ENCODE measurements around the gene B3GALT6.
A peak's percentile ranks its signal among the peaks of the same experiment; 100 is the strongest.

B3GALT6 gene

GRCh38 chr1:1231400-1232207, 433 bp upstream of the B3GALT6 start, which contains the start of gene SDF4:
Gene SDF4 (minus strand): TSS chr1:1232001. CDS start chr1:1228772, 3,229 bp downstream.
- Histone ChIP-seq H3K9ac (ENCODE audit: insufficient read length) (peak within 1 kb of the TSS; percentile 95), H3K9me3 (ENCODE audit: low read depth, low read length) (no peaks in the 10 kb centered on the region), H3K27ac (peak within 1 kb of the TSS; percentile 73), H3K4me3 (peak within 1 kb of the TSS; percentile 98), H3K36me3 (ENCODE audit: insufficient read depth, low read length) (peaks cover 18% of the 10 kb centered on the region; the same call in 1 of the 2 replicates)
- TF ChIP-seq POLR2AphosphoS5 (IDR thresholded peaks at IDR 0.05; ENCODE audit: borderline replicate concordance, low read depth, low read length), result peak; percentile 83
- no peak for TF ChIP-seq FOXP2 (optimal IDR thresholded peaks at IDR 0.05; ENCODE audit: control extremely low read depth, extremely low read length, insufficient read depth)
- peak; percentile 80 for DNase-seq (ENCODE audit: low read depth, low spot score)

GRCh38 chr1:1232796-1233566, 944 bp downstream of the B3GALT6 start:
- H3K27ac ChIP-seq, result peak overlapping the region; percentile 73
- H3K4me3 ChIP-seq, result peak overlapping the region; percentile 70
- peak overlapping the region; percentile 65 for H3K9ac ChIP-seq (ENCODE audit: insufficient read length)
- peaks cover 12% of the 10 kb centered on the region; the same call in 1 of the 2 replicates for H3K36me3 ChIP-seq (ENCODE audit: insufficient read depth, low read length)
- H3K9me3 ChIP-seq (ENCODE audit: low read depth, low read length), result no peaks in the 10 kb centered on the region
- TF ChIP-seq FOXP2 (optimal IDR thresholded peaks at IDR 0.05; ENCODE audit: control extremely low read depth, extremely low read length, insufficient read depth) (no peak), EZH2 (IDR thresholded peaks at IDR 0.05) (no peak), POLR2AphosphoS5 (IDR thresholded peaks at IDR 0.05; ENCODE audit: borderline replicate concordance, low read depth, low read length) (no peak)
- DNase-seq (ENCODE audit: low read depth, low spot score), result no peak

GRCh38 chr1:1233567-1233892, 1.5 kb downstream of the B3GALT6 start:
- Histone ChIP-seq H3K9ac (ENCODE audit: insufficient read length) (peak overlapping the region; percentile 65), H3K9me3 (ENCODE audit: low read depth, low read length) (no peaks in the 10 kb centered on the region), H3K27ac (peak overlapping the region; percentile 73), H3K4me3 (peak overlapping the region; percentile 70), H3K36me3 (ENCODE audit: insufficient read depth, low read length) (peaks cover 7% of the 10 kb centered on the region; the same call in 1 of the 2 replicates)
- no peak for TF ChIP-seq EZH2 (IDR thresholded peaks at IDR 0.05)
- no peak for TF ChIP-seq POLR2AphosphoS5 (IDR thresholded peaks at IDR 0.05; ENCODE audit: borderline replicate concordance, low read depth, low read length)
- TF ChIP-seq FOXP2 (optimal IDR thresholded peaks at IDR 0.05; ENCODE audit: control extremely low read depth, extremely low read length, insufficient read depth), result no peak
- DNase-seq (ENCODE audit: low read depth, low spot score), result no peak

GRCh38 chr1:1234180-1234808, 2.3 kb downstream of the B3GALT6 start:
- peak overlapping the region; percentile 65 for H3K9ac ChIP-seq (ENCODE audit: insufficient read length)
- TF ChIP-seq EZH2 (IDR thresholded peaks at IDR 0.05) (no peak), FOXP2 (optimal IDR thresholded peaks at IDR 0.05; ENCODE audit: control extremely low read depth, extremely low read length, insufficient read depth) (no peak), POLR2AphosphoS5 (IDR thresholded peaks at IDR 0.05; ENCODE audit: borderline replicate concordance, low read depth, low read length) (no peak; the same call in 1 of the 2 replicates)

GRCh38 chr1:1235016-1235744, 3.1 kb downstream of the B3GALT6 start:
- peak overlapping the region; percentile 31; the same call in 1 of the 2 replicates for H3K27ac ChIP-seq

More at GRCh38 chr1:1234180-1234808, 2.3 kb downstream of the B3GALT6 start:
- 0 out of 2 replicates have a peak, but pooled peaks cover 3% of the 10 kb centered on the region for H3K36me3 ChIP-seq (ENCODE audit: insufficient read depth, low read length)
- peak overlapping the region; percentile 70; the same call in 1 of the 2 replicates for H3K4me3 ChIP-seq
- peak overlapping the region; percentile 73; the same call in 1 of the 2 replicates for H3K27ac ChIP-seq
- DNase-seq (ENCODE audit: low read depth, low spot score), result no peak
- no peaks in the 10 kb centered on the region for H3K9me3 ChIP-seq (ENCODE audit: low read depth, low read length)

GRCh38 chr1:1236176-1236763, 4.2 kb downstream of the B3GALT6 start:
- H3K9me3 ChIP-seq (ENCODE audit: low read depth, low read length), result no peaks in the 10 kb centered on the region
- TF ChIP-seq POLR2AphosphoS5 (IDR thresholded peaks at IDR 0.05; ENCODE audit: borderline replicate concordance, low read depth, low read length) (peak; percentile 30), FOXP2 (optimal IDR thresholded peaks at IDR 0.05; ENCODE audit: control extremely low read depth, extremely low read length, insufficient read depth) (no peak)
- DNase-seq (ENCODE audit: low read depth, low spot score), result no peak
- no peaks in the 10 kb centered on the region for H3K36me3 ChIP-seq (ENCODE audit: insufficient read depth, low read length)
- 0 out of 2 replicates have a peak overlapping the region, but pooled peaks have one; percentile 25 for H3K27ac ChIP-seq
- H3K4me3 ChIP-seq, result no peak overlapping the region
- no peak overlapping the region for H3K9ac ChIP-seq (ENCODE audit: insufficient read length)

More at GRCh38 chr1:1235016-1235744, 3.1 kb downstream of the B3GALT6 start:
- TF ChIP-seq POLR2AphosphoS5 (IDR thresholded peaks at IDR 0.05; ENCODE audit: borderline replicate concordance, low read depth, low read length) (peak; percentile 33; the same call in 1 of the 2 replicates), FOXP2 (optimal IDR thresholded peaks at IDR 0.05; ENCODE audit: control extremely low read depth, extremely low read length, insufficient read depth) (no peak)
- Histone ChIP-seq H3K4me3 (no peak overlapping the region), H3K9ac (ENCODE audit: insufficient read length) (no peak overlapping the region), H3K36me3 (ENCODE audit: insufficient read depth, low read length) (0 out of 2 replicates have a peak, but pooled peaks cover under 1% of the 10 kb centered on the region), H3K9me3 (ENCODE audit: low read depth, low read length) (no peaks in the 10 kb centered on the region)
- no peak for DNase-seq (ENCODE audit: low read depth, low spot score)

Data from SK-N-MC (cell line).